Activated naive CD4-positive, alpha-beta T cell treated with anti-CD3 and anti-CD28 coated beads, Interleukin-2, amount 10 ng/mL, durations not matched to agents 7 days and 5 days (primary cell): ENCODE data around the gene AKAP5.

Experiments
- CTCF ChIA-PET: fragments of 350-600 bp; sonication (Branson Sonifier 250); formaldehyde crosslinking; loops from one replicate; lab custom pipeline; 2021; ENCODE audit warnings: antibody characterized with exemption; lab: Charles Lee
- DNase-seq: peaks from one replicate; pipeline ENCODE4 v3.0.0-alpha.2; 2020
- H3K27ac Mint-ChIP-seq: one replicate; pipeline ENCODE4 v1.8.0; 2021; ENCODE audit warnings: mild to moderate bottlenecking, moderate library complexity, mixed read lengths
- H3K27me3 Mint-ChIP-seq: one replicate; pipeline ENCODE4 v1.8.0; 2021; ENCODE audit warnings: mild to moderate bottlenecking, mixed read lengths
- H3K36me3 Mint-ChIP-seq: one replicate; pipeline ENCODE4 v1.8.0; 2021; ENCODE audit warnings: mixed read lengths
- H3K4me1 Mint-ChIP-seq: one replicate; pipeline ENCODE4 v1.8.0; 2021; ENCODE audit warnings: mixed read lengths
- H3K4me3 Mint-ChIP-seq: one replicate; pipeline ENCODE4 v1.8.0; 2021; ENCODE audit warnings: mild to moderate bottlenecking, moderate library complexity, mixed read lengths
- H3K9me3 Mint-ChIP-seq: one replicate; pipeline ENCODE4 v1.8.0; 2021; ENCODE audit warnings: mixed read lengths

AKAP5 gene

GRCh38 chr14:64442300-64442988 is 22.9 kb upstream of the AKAP5 start:
- CTCF ChIA-PET = interaction anchor here (9.4 kb wide), 1 partner anchor 12 kb away, joined by 76 read pairs; no protein-coding TSS in a partner anchor
- no peak for DNase-seq
- peaks cover 47% of the 10 kb centered on the region for H3K36me3 Mint-ChIP-seq
- no peaks in the 10 kb centered on the region for H3K9me3 Mint-ChIP-seq
- no peak overlapping the region for H3K27ac Mint-ChIP-seq
- H3K4me1 Mint-ChIP-seq = peaks cover 33% of the 10 kb centered on the region
- H3K27me3 Mint-ChIP-seq = no peaks in the 10 kb centered on the region
- H3K4me3 Mint-ChIP-seq = no peak overlapping the region

GRCh38 chr14:64444140-64444539 is 21.2 kb upstream of the AKAP5 start:
- no peak for DNase-seq
- no peaks in the 10 kb centered on the region for H3K9me3 Mint-ChIP-seq
- H3K27me3 Mint-ChIP-seq = no peaks in the 10 kb centered on the region
- H3K4me1 Mint-ChIP-seq = peaks cover 23% of the 10 kb centered on the region
- peaks cover 40% of the 10 kb centered on the region for H3K36me3 Mint-ChIP-seq
- CTCF ChIA-PET = interaction anchor here (9.4 kb wide), 1 partner anchor 13 kb away, joined by 76 read pairs; no protein-coding TSS in a partner anchor
- H3K4me3 Mint-ChIP-seq = no peak overlapping the region
- H3K27ac Mint-ChIP-seq = no peak overlapping the region

- CTCF ChIA-PET = interaction anchor here (9.4 kb wide), 1 partner anchor 14 kb away, joined by 76 read pairs; no protein-coding TSS in a partner anchor
- no peaks in the 10 kb centered on the region for H3K27me3 Mint-ChIP-seq
- no peak overlapping the region for H3K4me3 Mint-ChIP-seq
- peak overlapping the region; percentile 70 for H3K27ac Mint-ChIP-seq
- peaks cover 42% of the 10 kb centered on the region for H3K36me3 Mint-ChIP-seq
- H3K4me1 Mint-ChIP-seq = peaks cover 23% of the 10 kb centered on the region
- DNase-seq = no peak
- H3K9me3 Mint-ChIP-seq = no peaks in the 10 kb centered on the region
Observed at GRCh38 chr14:64444984-64445845, 20.1 kb upstream of the AKAP5 start.

- CTCF ChIA-PET = interaction anchor here (0.9 to 9.4 kb wide), 2 partner anchors 17 to 104 kb away, joined by 3 to 76 read pairs; no protein-coding TSS in a partner anchor
- H3K9me3 Mint-ChIP-seq = no peaks in the 10 kb centered on the region
- no peaks in the 10 kb centered on the region for H3K27me3 Mint-ChIP-seq
- peaks cover 43% of the 10 kb centered on the region for H3K36me3 Mint-ChIP-seq
- DNase-seq = no peak
- H3K4me3 Mint-ChIP-seq = no peak overlapping the region
- no peak overlapping the region for H3K27ac Mint-ChIP-seq
- H3K4me1 Mint-ChIP-seq = peaks cover 23% of the 10 kb centered on the region
Observed at GRCh38 chr14:64447876-64448670, 17.2 kb upstream of the AKAP5 start.

- no peak overlapping the region for H3K27ac Mint-ChIP-seq
Observed at GRCh38 chr14:64450255-64450654, 15.0 kb upstream of the AKAP5 start.

GRCh38 chr14:64454671-64455070 is 10.6 kb upstream of the AKAP5 start:
- Mint-ChIP-seq H3K36me3 (peaks cover 57% of the 10 kb centered on the region), H3K9me3 (no peaks in the 10 kb centered on the region), H3K27ac (no peak overlapping the region), H3K4me3 (no peak overlapping the region), H3K4me1 (peaks cover 2% of the 10 kb centered on the region), H3K27me3 (no peaks in the 10 kb centered on the region)
- DNase-seq = no peak
- CTCF ChIA-PET = interaction anchor here (1.3 to 1.8 kb wide), 2 partner anchors 25 to 56 kb away, joined by 3 to 5 read pairs; no protein-coding TSS in a partner anchor

More at GRCh38 chr14:64450255-64450654, 15.0 kb upstream of the AKAP5 start:
- Mint-ChIP-seq H3K4me3 (no peak overlapping the region), H3K9me3 (no peaks in the 10 kb centered on the region), H3K4me1 (peaks cover 9% of the 10 kb centered on the region), H3K36me3 (peaks cover 44% of the 10 kb centered on the region), H3K27me3 (no peaks in the 10 kb centered on the region)
- CTCF ChIA-PET = interaction anchor here (0.6 to 9.4 kb wide), 3 partner anchors 10 to 62 kb away, joined by 3 to 76 read pairs (median 4); partner anchors contain the start of gene MTHFD1
- no peak for DNase-seq

GRCh38 chr14:64459405-64460136 is 5.7 kb upstream of the AKAP5 start:
- H3K27me3 Mint-ChIP-seq = no peaks in the 10 kb centered on the region
- no peak overlapping the region for H3K4me3 Mint-ChIP-seq
- H3K9me3 Mint-ChIP-seq = no peaks in the 10 kb centered on the region
- peaks cover 45% of the 10 kb centered on the region for H3K36me3 Mint-ChIP-seq
- H3K27ac Mint-ChIP-seq = no peak overlapping the region
- H3K4me1 Mint-ChIP-seq = peaks cover 2% of the 10 kb centered on the region
- DNase-seq = no peak
- CTCF ChIA-PET = interaction anchor here (0.7 to 1.0 kb wide), 3 partner anchors 10 to 548 kb away, joined by 3 to 4 read pairs (median 4); no protein-coding TSS in a partner anchor

- DNase-seq = no peak
- Mint-ChIP-seq H3K36me3 (peaks cover 28% of the 10 kb centered on the region), H3K4me3 (no peak overlapping the region), H3K4me1 (peaks cover 12% of the 10 kb centered on the region), H3K9me3 (no peaks in the 10 kb centered on the region), H3K27me3 (no peaks in the 10 kb centered on the region), H3K27ac (peak overlapping the region; percentile 22)
- CTCF ChIA-PET = interaction anchor here (1.9 kb wide), 1 partner anchor 31 kb away, joined by 4 read pairs; no protein-coding TSS in a partner anchor
Observed at GRCh38 chr14:64461221-64461620, 4.1 kb upstream of the AKAP5 start.

- peaks cover 18% of the 10 kb centered on the region for H3K4me1 Mint-ChIP-seq
- peaks cover 25% of the 10 kb centered on the region for H3K36me3 Mint-ChIP-seq
- no peak overlapping the region for H3K4me3 Mint-ChIP-seq
- DNase-seq = no peak
- no peaks in the 10 kb centered on the region for H3K27me3 Mint-ChIP-seq
- CTCF ChIA-PET = interaction anchor here (0.6 to 2.3 kb wide), 3 partner anchors 33 to 120 kb away, joined by 3 to 10 read pairs (median 4); no protein-coding TSS in a partner anchor
- no peak overlapping the region for H3K27ac Mint-ChIP-seq
- H3K9me3 Mint-ChIP-seq = no peaks in the 10 kb centered on the region
Observed at GRCh38 chr14:64463195-64463594, 2.1 kb upstream of the AKAP5 start.

- CTCF ChIA-PET = interaction anchor here (0.9 to 2.3 kb wide), 3 partner anchors 34 to 47 kb away, joined by 3 to 10 read pairs (median 4); no protein-coding TSS in a partner anchor
- Mint-ChIP-seq H3K4me3 (no peak overlapping the region), H3K27me3 (no peaks in the 10 kb centered on the region), H3K27ac (no peak overlapping the region), H3K9me3 (no peaks in the 10 kb centered on the region), H3K36me3 (peaks cover 27% of the 10 kb centered on the region), H3K4me1 (peaks cover 21% of the 10 kb centered on the region)
- DNase-seq = no peak
Observed at GRCh38 chr14:64463873-64464272, 1.4 kb upstream of the AKAP5 start.

- Mint-ChIP-seq H3K9me3 (no peaks in the 10 kb centered on the region), H3K27me3 (no peaks in the 10 kb centered on the region), H3K27ac (peak overlapping the region; percentile 77), H3K4me3 (peak overlapping the region; percentile 87), H3K36me3 (peaks cover 21% of the 10 kb centered on the region), H3K4me1 (peaks cover 21% of the 10 kb centered on the region)
- no peak for DNase-seq
- CTCF ChIA-PET = interaction anchor here (0.9 to 2.3 kb wide), 2 partner anchors 35 to 46 kb away, joined by 3 to 10 read pairs; no protein-coding TSS in a partner anchor
Observed at GRCh38 chr14:64464651-64465050, 648 bp upstream of the AKAP5 start.

GRCh38 chr14:64465831-64466554 is 694 bp downstream of the AKAP5 start:
- H3K9me3 Mint-ChIP-seq = no peaks in the 10 kb centered on the region
- H3K27me3 Mint-ChIP-seq = no peaks in the 10 kb centered on the region
- H3K4me3 Mint-ChIP-seq = peak overlapping the region; percentile 61
- peaks cover 21% of the 10 kb centered on the region for H3K4me1 Mint-ChIP-seq
- no peak overlapping the region for H3K27ac Mint-ChIP-seq
- CTCF ChIA-PET = interaction anchor here (0.9 to 2.4 kb wide), 8 partner anchors 10 to 124 kb away, joined by 3 to 8 read pairs (median 4); partner anchors contain the start of gene ZBTB25
- DNase-seq = no peak
- H3K36me3 Mint-ChIP-seq = peaks cover 15% of the 10 kb centered on the region
